Mucosa of stomach (tissue), 1 donor: ENCODE results near the gene RIPK4.
"Not testable (repeated sequence)": the region's sequence is repeated elsewhere in the genome, so short reads cannot be mapped to it uniquely, and the experiment has no call there.

Source experiments
- H3K27me3 ChIP-seq: one replicate; pipeline ENCODE4 v1.7.0; 2013; ENCODE audit warnings: mild to moderate bottlenecking, low read length; ENCODE audit not compliant: control insufficient read depth, insufficient read depth
- H3K36me3 ChIP-seq: one replicate; pipeline ENCODE4 v1.7.0; 2013; ENCODE audit warnings: low read length; ENCODE audit not compliant: control insufficient read depth, insufficient read depth
- H3K4me1 ChIP-seq: one replicate; pipeline ENCODE4 v1.7.0; 2013; ENCODE audit warnings: mild to moderate bottlenecking, low read length; ENCODE audit not compliant: control insufficient read depth, insufficient read depth
- H3K4me3 ChIP-seq: one replicate; pipeline ENCODE4 v1.7.0; 2013; ENCODE audit warnings: low read length
- H3K9ac ChIP-seq: one replicate; pipeline ENCODE4 v1.7.0; 2013; ENCODE audit warnings: mild to moderate bottlenecking, low read length, moderate library complexity
- H3K9me3 ChIP-seq: one replicate; pipeline ENCODE4 v1.7.0; 2013; ENCODE audit warnings: mild to moderate bottlenecking, low read length, moderate library complexity; ENCODE audit not compliant: control insufficient read depth
- donor health status: Pancreatic carcinoma.

Gene RIPK4

DNA sequence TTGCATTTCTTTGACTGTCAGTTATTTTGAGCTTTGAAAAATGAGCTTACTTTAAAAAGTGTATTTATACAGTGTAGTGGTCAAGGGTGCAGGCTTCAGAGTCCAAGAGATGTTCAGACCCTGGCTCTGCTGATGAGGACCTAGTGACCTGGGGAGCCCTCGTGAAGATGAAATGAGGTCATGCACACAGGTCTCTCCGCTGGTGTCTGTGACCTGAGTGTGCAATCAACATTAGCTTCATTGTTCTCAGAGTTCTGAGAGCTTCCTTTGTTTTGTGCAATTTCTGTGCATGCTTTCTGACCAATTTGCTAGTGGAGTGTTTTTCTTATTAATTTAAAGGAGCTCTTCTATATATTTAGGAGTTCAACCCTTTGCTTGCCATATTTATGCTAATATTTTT, 71.3 kb downstream of the RIPK4 start:
- H3K27me3 ChIP-seq = no peaks in the 10 kb centered on the region
- H3K9ac ChIP-seq = no peak overlapping the region
- H3K4me1 ChIP-seq = peaks cover 16% of the 10 kb centered on the region
- H3K9me3 ChIP-seq = no peaks in the 10 kb centered on the region
- no peak overlapping the region for H3K4me3 ChIP-seq
- H3K36me3 ChIP-seq = no peaks in the 10 kb centered on the region

DNA sequence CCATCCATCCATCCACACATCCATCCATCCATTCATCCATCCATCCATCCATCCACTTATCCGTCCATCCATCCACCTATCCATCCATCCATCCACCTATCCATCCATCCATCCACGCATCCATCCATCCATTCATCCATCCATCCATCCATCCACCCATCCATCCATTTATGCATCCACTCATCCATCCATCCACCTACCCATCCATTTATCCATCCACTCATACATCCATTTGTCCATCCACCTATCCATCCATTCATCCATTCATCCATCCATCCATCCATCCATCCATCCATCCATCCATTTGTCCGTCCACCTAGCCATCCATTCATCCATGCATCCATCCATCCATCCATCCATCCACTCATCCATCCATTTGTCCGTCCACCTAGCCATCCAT, 72.8 kb downstream of the RIPK4 start:
- H3K36me3 ChIP-seq, H3K9ac ChIP-seq, H3K4me1 ChIP-seq, H3K4me3 ChIP-seq, H3K9me3 ChIP-seq, H3K27me3 ChIP-seq: not testable (repeated sequence)

DNA sequence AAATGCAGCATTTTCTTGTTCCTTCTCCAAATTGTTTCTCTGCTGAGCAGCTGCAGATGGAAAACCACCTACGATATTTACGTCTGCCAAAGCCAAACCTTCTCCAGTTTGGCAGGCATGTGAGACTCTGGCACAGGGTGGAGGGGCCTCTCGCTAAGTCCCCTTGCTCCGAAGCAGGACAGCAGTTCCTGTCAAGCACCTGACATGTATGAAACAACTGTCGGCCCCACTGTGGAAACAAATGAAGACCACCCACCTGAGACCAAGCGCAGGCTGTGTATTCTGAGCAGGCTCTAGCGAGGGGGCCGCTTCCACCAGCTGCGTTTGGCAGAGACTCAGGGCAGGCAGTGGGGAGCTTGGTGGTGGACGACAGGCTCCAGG, 74.7 kb downstream of the RIPK4 start:
- H3K4me3 ChIP-seq = no peak overlapping the region
- no peaks in the 10 kb centered on the region for H3K27me3 ChIP-seq
- peaks cover 8% of the 10 kb centered on the region for H3K4me1 ChIP-seq
- H3K9me3 ChIP-seq = no peaks in the 10 kb centered on the region
- no peak overlapping the region for H3K9ac ChIP-seq
- no peaks in the 10 kb centered on the region for H3K36me3 ChIP-seq

DNA sequence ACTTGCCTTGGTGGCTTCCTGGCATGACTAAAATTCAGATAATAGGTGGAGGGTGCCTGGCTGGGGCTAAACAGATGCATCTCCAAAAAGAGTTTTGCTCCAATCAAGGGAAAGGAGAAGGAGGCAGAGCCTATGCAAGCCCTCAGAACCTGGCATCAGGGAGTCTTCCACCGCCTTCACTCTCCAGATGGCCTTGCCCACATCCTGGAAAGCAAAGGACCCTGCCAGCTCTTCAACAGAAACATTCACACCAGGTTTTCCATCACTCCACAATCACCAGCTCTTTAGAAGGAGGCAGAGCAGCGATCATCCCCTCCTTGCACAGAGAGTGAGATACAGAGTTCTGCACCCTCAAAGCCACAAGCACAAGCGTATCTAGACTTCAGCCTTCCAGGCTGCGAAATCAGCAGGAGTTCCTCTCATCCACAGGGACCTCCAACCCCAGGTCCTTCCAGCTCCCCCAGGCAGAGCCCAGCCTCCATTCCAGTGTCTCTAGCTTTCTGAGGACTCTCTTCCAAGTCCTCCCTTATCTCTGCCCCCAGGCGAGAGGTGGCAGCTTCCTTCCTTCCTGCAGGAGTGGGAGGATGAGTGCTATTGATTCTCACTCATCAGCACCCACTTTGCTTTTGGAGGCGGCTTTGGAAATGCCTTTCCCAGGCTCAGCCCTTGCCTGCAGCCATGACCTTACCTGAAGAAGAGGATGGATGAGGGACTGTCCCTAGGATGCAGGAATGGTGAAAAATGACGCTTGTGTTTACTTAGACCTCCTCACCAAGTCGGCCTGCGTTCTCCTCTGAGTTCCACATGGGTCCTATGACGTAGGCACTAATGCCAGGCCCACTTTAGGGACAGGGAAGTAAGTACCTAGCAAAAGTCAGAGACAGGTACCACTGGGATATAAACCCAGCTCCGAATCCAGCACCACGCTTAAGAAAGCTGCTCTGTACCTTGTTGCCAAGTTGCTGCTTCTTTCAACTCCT, 75.4 kb downstream of the RIPK4 start:
- no peaks in the 10 kb centered on the region for H3K9me3 ChIP-seq
- H3K4me3 ChIP-seq = no peak overlapping the region
- H3K4me1 ChIP-seq = peaks cover 15% of the 10 kb centered on the region
- no peak overlapping the region for H3K9ac ChIP-seq
- H3K27me3 ChIP-seq = no peaks in the 10 kb centered on the region
- no peaks in the 10 kb centered on the region for H3K36me3 ChIP-seq
